Limb (tissue), 2 donors: Measurements from ENCODE around the gene GPR45.

Experiments used
- DNase-seq, 2 donors: peaks; one replicate each; pipeline ENCODE4 v3.0.0-alpha.2; 2016; ENCODE audit errors: extremely low spot score in 2 of 2

GPR45 gene

DNA sequence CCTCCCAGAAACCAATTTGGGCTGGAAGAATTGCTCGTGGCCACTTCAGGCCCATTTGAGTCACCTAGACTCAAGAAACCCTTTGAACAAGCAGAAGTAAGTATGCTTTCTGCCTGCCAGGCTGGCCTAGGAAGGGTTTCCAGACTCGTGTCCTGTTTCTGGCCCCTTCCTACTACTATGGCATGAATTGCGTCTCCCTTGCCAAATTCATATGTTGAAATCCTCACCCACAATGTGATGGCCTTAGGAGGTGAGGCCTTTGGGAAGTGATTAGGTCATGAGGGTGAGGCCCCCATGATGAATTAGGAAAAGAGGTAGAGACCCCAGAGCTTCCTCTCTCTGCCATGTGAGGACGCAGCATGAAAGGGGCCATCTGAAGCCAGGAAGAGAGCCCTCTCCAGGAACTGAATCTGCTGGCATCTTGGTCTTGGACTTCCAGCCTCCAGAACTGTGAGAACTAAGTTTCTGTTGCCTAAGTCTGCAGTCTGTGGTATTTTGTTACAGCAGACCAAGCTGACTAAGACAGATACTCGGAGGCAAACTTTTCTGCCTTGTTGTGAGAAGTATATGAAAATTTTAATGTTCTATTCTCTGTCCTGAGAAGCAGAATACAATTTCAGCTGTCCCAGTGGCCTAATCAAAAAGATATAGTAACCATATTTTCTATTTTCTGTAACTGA, 13.1 kb downstream of the GPR45 start:
- no peak for DNase-seq

DNA sequence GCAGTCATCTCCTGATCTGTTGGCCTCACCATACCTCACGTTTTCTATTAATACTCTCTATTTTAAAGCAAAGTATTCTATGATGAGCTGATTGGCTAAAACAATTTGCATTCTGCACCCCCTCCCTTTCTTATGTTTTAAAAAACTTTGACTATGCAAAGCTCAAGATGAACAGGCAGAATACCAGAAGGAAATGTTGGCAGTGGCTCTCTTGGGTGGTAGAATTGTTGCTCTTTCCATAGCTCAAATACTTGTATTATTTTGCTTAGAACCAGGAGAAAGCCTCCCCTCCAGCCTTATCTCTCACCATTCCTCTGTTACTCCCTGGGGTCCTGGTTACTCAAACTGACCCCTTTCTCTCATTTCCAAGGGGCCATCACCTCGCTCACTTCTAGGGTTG, 14.4 kb downstream of the GPR45 start:
- no peak for DNase-seq

DNA sequence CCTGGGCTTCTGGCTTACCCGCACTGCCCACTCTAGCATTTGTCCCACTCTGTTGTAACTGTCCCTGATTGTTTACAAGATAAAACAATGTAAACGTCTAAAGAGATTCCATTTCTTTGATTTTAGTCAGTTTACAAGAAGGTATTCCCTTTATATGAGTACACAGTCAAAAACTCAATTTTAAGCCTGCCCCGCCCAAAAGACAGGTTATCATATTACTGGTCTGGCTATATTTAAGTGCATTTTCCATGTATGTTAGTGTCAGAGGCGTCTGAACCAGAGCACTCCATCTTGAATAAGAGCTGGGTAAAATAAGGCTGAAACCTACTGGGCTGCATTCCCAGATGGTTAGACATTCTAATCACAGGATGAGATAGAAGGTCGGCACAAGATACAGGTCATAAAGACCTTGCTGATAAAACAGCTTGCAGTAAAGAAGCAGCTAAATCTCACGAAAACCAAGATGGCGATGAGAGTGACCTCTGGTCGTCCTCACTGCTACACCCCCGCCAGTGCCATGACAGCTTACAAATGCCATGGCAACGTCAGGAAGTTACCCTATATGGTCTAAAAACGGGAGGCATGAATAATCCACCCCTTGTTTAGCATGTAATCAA, 15.0 kb downstream of the GPR45 start:
- DNase-seq, result no peak

DNA sequence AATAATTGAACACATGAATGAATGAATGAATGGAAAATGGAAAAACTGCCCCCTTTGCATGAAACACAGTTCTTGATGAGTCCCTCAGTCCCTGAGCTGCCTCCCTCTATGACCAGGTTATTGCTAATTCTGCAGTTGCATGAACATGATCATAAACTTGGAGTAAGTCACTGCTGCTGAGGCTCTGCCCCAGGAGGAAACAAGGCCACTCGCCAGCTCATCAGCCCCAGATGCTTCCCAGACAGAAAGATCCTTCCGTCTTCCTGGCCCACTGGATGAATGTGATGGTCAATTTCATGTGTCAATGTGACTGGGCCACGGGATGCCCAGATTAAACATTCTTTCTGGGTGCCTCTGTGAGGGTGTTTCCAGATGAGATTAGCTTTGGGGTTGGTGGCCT, 16.4 kb downstream of the GPR45 start:
- no peak for DNase-seq

DNA sequence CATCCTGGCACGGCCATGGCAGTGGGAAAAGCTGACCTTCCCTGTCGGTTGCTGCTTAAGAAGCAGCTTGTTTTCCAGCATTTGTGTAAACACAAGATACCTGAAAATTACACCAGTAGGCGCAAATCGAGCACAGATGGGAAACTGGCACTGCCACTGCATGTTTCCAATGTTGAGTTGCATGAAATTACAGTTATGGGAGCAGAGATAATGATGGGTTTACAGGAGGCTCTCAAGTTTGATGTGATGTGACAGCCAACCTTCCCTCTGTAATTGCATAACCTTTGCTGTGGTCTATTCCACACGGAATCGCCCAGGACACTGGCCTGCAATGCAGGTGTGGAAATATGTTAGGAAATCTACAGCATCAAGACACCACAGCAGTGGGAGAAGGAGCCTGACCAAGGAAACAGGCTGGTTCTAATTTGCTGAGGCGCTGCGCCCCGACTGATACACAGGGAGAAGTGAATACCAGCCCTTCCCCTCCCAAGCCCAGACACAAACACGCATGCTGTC, 17.4 kb downstream of the GPR45 start:
- DNase-seq, result no peak

DNA sequence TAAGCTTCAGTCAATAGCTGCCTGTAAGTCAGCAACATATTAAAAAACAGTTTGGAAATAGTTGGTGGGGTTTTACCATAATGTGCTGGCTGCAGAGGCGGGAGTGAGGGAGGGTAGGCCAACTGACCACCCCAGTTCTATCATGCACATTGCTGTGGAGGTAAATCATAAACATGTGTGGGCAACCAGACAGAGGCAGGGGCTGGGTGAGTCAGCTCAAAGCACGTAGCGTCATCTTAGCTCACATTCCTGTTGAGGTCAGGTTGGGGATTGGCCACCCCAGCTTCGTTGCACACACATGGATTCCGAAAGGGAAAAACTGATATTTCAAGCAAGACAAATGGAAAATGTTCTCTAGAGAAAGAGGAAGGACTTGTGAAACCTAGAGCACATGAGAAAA, 19.5 kb downstream of the GPR45 start:
- DNase-seq, result peak in 1 of 2 donors; percentile 5

DNA sequence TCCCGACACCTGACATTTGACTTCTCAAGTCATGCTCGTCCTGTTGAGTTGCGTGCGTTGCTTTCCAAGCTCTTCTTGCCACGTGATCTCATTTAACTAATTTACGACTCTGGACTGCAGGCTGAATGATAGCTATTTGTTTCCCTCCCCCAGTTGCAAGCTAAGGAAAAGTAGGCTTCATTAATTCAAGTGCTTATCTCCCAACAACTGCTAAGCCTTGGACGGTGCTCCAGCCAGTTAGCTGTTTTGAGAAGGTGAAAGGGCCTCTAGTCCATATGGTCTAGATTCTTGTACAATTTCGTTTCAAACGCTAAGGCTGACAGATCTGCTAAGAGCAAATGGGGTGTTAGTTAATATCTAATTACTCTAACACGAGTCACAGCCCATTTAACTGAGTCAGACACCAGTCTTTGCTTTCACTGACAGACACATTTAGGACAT, 21.1 kb downstream of the GPR45 start:
- no peak for DNase-seq

DNA sequence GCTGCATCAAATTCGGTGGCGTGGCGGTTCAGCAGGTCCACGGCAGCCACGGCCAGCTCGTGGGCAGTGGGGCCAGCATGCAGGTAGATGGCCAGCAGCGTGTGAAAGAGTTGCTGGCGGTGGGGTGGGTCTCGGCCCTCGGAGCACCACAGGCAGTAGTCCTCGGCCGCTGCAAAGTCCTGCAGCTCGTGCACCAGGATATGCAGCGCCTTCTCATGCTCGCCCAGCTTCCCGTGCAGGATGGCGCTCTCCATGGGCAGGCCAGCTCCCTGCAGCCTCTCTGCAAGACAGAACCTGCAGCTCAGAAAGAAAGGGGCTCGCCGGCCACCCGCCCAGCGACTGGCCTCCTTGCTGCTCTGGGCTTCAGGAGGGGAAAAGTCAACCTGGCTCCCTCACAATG, 27.9 kb downstream of the GPR45 start:
- no peak for DNase-seq

DNA sequence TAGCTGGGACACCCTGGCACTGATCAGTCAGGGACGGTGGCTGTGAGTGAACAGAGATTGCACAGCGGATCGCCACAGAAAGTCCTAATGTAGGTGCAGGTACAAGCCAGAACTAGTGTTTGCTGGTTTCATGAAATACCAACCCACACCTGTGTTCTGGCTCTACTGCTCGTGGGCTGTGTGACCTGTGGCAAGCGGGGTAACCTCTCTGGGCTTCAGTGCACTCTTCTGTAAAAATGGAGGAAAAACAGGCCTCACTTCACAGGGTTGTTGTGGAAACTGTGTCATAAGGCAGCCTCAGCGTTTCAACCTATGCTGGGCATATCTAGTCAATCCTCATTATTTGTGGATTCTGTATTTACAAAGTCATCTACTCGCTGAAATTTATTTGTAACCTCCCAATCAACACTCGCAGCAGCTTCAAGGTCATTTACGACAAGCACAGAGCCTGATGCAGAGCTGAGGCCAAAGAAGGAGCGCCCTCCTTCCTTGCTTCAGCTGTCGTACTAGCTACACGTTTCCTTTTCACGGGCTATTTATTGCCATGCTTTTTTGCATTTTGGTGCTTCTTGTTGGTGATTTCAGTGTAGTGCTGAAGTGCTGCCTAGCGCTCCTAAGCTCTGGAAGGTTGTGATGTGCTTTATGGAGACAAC, 30.0 kb downstream of the GPR45 start:
- DNase-seq, result no peak

DNA sequence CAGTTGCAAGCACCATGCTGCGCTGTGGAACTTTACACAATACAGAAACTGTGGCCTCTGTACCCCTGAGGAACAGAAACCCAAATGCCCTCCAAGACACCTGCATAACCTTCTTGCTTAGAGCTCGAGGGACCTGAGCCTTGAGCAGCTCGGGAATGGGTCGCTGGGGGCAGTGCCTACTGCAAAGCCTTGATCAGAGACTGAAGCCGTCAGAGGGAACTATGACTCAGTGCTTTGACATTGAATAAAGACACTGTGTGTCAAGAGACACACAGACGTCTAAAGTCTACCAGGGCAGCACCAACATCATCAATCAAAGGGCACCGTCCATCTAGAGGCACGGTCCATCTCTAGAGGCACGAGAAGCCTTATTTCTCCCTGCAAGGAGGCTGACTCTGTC, 30.6 kb downstream of the GPR45 start:
- DNase-seq, result no peak

DNA sequence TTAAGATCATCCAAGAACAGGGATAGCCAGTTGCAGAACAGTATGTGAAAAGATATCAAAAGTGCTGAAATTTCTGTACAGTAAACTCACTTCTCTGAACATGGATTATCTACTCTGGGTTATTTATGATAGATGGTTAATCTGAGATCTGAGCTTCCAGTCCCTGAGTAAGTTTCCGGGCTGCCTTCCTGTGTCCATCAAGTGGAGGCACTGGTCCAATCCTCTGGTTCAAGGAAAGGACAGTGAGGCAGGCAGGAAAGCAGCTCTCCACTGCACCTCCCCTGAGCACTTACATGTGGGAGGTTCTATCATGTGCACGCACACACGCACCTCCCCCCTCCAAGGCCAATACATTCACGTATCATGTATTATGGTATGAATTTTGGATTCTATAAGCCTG, 32.5 kb downstream of the GPR45 start:
- no peak for DNase-seq

DNA sequence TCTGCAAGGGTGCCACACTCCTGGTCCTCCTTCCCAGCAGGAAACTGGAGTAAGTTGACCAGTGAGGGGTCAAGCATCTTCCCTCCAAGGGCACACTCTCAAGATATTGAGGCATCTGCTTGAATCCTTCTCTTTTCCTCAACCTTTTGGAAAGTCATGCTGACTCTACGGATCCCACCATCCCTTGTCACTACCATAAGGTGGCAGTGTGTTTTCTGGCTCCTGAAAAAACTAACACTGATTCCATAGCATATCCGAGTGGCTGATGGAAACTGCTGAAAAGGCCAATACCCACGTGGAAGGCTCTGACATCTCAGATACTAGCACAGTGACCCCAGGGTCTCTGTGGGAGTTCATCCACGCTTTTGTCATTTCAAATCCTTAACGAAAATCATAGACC, 37.1 kb downstream of the GPR45 start:
- no peak for DNase-seq

DNA sequence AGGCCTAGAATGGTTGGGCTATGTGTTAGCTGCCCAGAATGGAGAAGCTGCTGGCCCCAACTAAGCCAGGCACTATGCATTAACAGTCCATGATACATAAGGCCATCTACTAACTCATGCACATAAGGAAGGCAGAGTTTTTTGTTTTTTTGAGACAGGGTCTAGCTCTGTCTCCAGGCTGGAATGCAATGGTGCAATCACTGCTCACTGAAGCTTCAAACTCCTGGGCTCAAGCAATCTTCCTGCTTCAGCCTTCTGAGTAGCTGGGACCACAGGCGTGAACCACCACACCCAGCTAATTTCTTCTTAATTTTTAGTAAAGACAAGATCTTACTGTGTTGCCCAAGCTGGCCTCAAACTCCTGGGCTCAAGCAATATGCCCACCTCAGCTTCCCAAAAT, 37.6 kb downstream of the GPR45 start:
- no peak for DNase-seq

DNA sequence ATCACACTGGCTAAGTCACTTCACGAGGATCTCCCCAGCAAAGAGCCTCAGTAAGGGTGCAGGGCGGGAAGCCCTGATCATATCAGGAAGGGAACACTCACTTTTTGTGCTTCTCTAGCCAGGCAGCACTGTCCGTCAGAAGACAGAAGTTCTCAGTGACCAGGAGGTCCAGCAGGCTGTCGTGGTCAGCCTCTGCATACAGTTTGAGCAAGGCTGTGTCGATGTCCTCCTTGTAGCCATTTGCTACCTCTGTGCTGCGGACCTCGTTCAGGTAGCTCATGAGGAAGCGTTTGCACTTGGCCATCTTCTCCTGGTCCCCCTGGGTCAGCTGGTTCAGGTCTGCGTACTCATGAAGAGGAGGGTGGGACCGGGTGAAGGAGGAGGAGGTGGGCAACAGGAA, 38.7 kb downstream of the GPR45 start:
- no peak for DNase-seq

DNA sequence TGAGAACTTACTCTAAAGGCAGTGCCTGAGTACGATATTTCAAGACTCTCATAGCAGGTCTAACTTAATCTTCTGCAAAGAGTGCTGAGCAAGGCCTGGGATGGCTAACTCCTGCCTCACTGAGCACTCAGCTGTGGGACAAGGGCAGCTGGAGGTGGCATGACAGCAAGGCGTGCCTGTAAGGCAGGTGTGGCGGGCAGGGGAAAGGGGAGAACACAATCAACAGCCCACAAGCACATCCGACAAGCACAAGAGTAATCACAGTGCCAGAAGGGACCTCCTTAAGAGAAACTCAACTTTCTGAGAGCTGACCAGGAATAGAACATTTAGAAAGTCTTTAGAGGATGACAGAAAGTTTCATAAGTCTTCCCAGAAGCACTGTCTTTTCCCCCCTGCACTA, 42.0 kb downstream of the GPR45 start:
- DNase-seq, result no peak

DNA sequence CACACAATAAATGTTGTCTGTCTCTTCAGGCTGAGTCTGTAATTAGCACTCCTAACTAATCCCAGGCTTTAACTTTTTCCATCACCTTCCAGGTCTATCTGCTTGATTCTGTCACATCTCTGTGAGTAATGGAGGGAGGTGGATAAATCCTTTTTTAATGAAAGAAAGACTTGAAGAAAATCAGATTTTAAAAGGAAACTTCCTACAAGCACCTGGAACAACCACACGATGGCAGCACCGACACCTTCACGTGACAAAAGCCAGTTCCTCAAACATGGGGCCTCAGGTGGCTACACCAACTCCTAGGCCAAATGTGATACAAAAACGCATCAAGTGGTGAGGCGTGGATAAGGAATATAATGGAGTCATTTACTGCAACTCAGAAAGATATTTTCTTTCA, 46.1 kb downstream of the GPR45 start:
- peak in 1 of 2 donors; percentile 39 for DNase-seq

DNA sequence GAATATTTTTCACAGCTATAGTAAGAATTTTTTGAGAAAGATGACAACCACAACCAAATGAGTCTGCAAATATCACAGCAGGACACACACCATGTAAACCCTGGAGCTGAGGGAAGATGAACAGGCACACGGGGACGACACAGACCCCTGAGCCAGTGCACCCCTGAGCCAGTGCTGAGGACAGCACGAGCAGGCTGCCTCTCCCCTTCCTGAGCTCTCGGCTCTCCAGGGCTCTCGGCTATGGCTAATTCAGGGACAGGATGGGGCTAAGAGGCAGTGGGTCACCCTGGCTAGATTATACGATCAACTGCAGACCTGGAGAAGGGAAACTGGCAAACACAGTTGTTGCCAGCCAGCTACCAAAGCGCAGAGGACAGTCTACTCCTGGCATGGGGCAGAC, 46.6 kb downstream of the GPR45 start:
- no peak for DNase-seq

DNA sequence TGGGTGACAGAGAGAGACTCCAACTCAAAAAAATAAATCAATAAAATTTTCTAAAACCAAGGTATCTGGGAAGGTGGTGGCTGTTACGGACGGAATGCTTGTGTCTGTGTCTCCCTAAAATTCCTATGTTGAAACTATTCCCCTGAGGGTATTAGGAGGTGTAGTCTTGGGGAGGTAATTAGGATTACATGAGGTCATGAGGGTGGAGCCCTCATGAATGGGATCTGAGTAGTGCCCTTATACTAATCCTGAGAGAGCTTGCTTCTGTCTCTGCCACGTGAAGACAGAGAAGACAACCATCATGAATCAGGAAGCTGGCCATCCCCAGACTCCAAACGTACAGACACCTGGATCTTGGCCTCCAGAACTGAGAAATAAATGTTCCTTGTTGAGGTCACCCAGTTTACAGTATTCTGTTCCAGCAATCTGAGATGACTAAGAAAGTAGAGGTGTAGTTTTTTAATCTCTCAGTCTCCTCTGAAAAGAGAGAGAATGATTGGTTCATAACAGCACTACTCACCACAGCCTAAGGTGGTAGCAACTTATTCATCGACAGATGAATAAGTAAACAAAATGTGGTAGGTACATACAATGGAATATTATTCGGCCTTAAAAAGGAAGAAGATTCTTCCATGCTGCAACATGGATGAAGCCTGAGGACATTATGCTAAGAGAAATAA, 49.6 kb downstream of the GPR45 start:
- no peak for DNase-seq

DNA sequence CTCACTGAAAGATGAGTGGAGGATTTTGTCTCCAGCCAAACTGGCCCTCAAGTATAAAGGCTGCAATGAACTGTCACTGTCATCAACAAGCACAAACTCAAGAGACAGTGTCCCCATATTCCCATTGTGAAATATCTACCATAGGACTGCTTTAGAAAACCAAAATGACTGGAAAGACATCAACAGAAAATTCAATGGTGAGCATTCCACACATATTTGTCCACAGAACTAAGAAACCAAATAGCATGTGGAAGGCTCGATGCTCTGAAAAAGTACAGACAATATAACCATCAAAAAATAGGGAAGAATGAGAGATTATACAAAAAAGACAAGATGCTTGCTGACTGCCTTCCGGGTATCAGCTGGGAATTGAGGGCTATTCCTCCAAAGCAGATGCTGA, 50.4 kb downstream of the GPR45 start:
- no peak for DNase-seq
